ENCODE data around the gene PSAP.
"Not testable (repeated sequence)": the region's sequence is repeated elsewhere in the genome, so short reads cannot be mapped to it uniquely, and the experiment has no call there.

DNA sequence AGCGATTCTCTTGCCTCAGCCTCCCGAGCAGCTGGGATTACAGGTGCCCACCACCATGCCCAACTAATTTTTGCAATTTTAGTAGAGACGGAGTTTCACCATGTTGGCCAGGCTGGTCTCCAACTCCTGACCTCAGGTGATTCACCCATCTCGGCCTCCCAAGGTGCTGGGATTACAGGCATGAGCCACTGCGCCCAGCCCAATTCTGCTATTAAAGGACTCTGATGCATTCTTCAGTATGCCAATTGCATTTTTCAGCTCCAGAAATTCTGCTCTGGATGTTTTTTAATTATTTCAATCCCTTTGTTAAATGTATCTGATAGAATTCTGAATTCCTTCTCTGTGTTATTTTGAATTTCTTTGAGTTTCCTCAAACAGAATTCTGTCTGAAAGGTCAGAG, 47.3 kb upstream of the PSAP start:
- TF ChIP-seq POLR2A (IDR thresholded peaks at IDR 0.05; ENCODE audit: low read length); GATA1 (IDR thresholded peaks at IDR 0.05; ENCODE audit: low read depth, low read length): not testable (repeated sequence)
